Stomach (tissue), 9 donors: ENCODE measurements around the gene MRPL23. TPM values are rescaled to one million over a fixed set of nuclear protein-coding genes. Genes with fewer than 3 reads are reported as not detected.

Experiments used
- DNase-seq, 2 donors: peaks; one replicate each; pipeline versions ENCODE4 v3.0.0 to v3.0.0-alpha.2; 2013 to 2019
- H3K27ac ChIP-seq, 5 donors: fragments of 200-600 bp in 4 of 5; sonication (generic) in 4 of 5; one replicate each; pipeline ENCODE4 v1.5.1; 2013 to 2019; ENCODE audit warnings: mild to moderate bottlenecking in 1 of 5, moderate library complexity in 1 of 5
- H3K27me3 ChIP-seq, 3 donors: fragments of 200-600 bp; sonication (generic); one replicate each; pipeline ENCODE4 v1.5.1; 2017 to 2019; ENCODE audit warnings: mixed run types in 1 of 3
- H3K36me3 ChIP-seq, 4 donors: fragments of 200-600 bp; sonication (generic); 1 replicate in 3 of 4; 2 replicates in 1 of 4; pipeline ENCODE4 v1.5.1; 2016 to 2019
- H3K4me1 ChIP-seq, 4 donors: fragments of 200-600 bp; sonication (generic); one replicate each; pipeline ENCODE4 v1.5.1; 2016 to 2019
- H3K4me3 ChIP-seq, 4 donors: fragments of 200-600 bp; sonication (generic) in 3 of 4; one replicate each; pipeline ENCODE4 v1.5.1; 2016 to 2019; ENCODE audit warnings: mild to moderate bottlenecking in 1 of 4
- H3K9me3 ChIP-seq, 4 donors: fragments of 200-600 bp; sonication (generic); one replicate each; pipeline ENCODE4 v1.5.1; 2016 to 2019
- EP300 ChIP-seq: sonication (generic); formaldehyde crosslinking; IDR thresholded peaks from one replicate; pipeline ENCODE4 v1.6.1; 2017; ENCODE audit warnings: antibody characterized with exemption
- POLR2A ChIP-seq, 4 donors: fragments of 450-650 bp; IDR thresholded peaks; one replicate each; pipeline ENCODE4 v1.6.1; 2016; ENCODE audit warnings: antibody characterized with exemption in 4 of 4, control low read depth in 2 of 4, mild to moderate bottlenecking in 1 of 4, moderate library complexity in 1 of 4
- POLR2AphosphoS5 ChIP-seq, 3 donors: sonication (generic); formaldehyde crosslinking; IDR thresholded peaks; one replicate each; pipeline ENCODE4 v1.6.1; 2016; ENCODE audit warnings: antibody characterized with exemption in 3 of 3
- WGBS, 5 donors: extraction: QIAGEN DNeasy Blood & Tissue Kit in 3 of 5; methylation state at CpG; one replicate each; pipeline versions ENCODE4 v1.1.5 to v1.1.7; 2013 to 2018; 5-methylcytosine and 5-hydroxymethylcytosine counted together
- intact Hi-C: fragments of 100-400 bp; cut with DNase I; formaldehyde crosslinking; loops from one replicate; pipeline ENCODE4 v1.15.1; 2023; ENCODE audit warnings: low total_unique reads
- polyA plus RNA-seq, 3 donors: library from polyadenylated mRNA; stranded (reverse); fragments of 200-250 nt; gene quantifications; one replicate each; pipeline ENCODE4 v1.2.3, GENCODE V29; 2013
- total RNA-seq, 5 donors: library from RNA; depleted of rRNA; stranded (reverse); fragments of >200 nt; gene quantifications; one replicate each; pipeline versions ENCODE4 v1.1.0 to v1.2.3, GENCODE V29; 2014 to 2016
- TF ChIP-seq, protein P1 (sequence below), 7 experiments: fragments of 450-650 bp in 4 of 7; fragments of 200-600 bp in 3 of 7; sonication (generic) in 3 of 7; IDR thresholded peaks; one replicate each; pipeline ENCODE4 v1.5.1; 2016 to 2019; ENCODE audit warnings: antibody characterized with exemption in 7 of 7, control low read depth in 2 of 7, mild to moderate bottlenecking in 1 of 7
- donor health status: healthy with polysubstance abuse.
- donor health status: Bipolar disorder and iron deficiency.
- donor health status: healthy.

The MRPL23 gene
- total and polyA plus RNA-seq, 8 donors: 14.0 to 317 (median 113) TPM

DNA sequence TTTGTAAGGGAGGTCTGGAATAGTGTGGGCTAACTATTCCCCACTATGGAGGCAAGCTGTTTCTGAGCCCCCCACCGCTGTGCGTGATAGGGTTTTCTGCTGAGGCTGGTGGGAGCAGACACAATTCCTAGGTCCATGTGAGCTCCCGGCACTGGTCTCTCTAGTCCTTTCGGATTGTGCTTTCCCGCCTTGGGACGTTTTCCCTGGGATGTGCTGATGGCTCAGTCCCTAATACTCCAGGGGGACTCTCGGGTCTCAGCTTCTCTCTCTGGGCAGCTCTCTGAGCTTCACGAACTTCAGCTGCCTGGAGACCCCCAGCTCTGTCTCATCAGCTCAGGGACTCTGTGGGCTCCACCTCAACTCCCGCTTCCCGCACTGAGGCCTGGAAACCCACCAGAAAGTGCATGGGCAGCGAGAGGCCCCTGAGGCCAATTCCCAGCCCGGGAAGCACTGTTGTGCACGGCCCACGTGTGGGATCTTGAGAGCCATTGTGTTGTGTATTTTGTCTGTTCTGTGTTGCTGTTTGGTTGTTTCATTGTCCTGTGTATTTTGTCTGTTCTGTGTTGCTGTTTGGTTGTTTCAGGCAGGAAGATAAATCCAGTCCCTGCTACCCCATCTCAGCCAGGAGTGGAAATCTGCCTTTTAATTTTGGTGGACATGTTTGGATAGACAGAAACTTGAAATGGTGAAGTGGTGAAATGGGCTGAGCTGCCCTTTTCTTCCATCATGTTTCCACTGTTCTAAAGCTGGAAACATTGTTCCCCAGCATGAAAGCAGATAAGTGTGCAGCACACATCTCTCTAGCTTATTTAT, 40.3 kb upstream of the MRPL23 start:
- peak overlapping the region in 1 of 5 donors; percentile 60 for H3K27ac ChIP-seq
- H3K4me3 ChIP-seq: no peak overlapping the region
- no peaks in the 10 kb centered on the region for H3K36me3 ChIP-seq
- H3K4me1 ChIP-seq: no peaks in the 10 kb centered on the region
- no peak for TF ChIP-seq POLR2A (IDR thresholded peaks at IDR 0.05)
- TF ChIP-seq, protein P1, sequence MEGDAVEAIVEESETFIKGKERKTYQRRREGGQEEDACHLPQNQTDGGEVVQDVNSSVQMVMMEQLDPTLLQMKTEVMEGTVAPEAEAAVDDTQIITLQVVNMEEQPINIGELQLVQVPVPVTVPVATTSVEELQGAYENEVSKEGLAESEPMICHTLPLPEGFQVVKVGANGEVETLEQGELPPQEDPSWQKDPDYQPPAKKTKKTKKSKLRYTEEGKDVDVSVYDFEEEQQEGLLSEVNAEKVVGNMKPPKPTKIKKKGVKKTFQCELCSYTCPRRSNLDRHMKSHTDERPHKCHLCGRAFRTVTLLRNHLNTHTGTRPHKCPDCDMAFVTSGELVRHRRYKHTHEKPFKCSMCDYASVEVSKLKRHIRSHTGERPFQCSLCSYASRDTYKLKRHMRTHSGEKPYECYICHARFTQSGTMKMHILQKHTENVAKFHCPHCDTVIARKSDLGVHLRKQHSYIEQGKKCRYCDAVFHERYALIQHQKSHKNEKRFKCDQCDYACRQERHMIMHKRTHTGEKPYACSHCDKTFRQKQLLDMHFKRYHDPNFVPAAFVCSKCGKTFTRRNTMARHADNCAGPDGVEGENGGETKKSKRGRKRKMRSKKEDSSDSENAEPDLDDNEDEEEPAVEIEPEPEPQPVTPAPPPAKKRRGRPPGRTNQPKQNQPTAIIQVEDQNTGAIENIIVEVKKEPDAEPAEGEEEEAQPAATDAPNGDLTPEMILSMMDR (IDR thresholded peaks at IDR 0.05): no peak
- TF ChIP-seq POLR2AphosphoS5 (IDR thresholded peaks at IDR 0.05): no peak
- TF ChIP-seq EP300: no peak
- peaks cover 0 to 14% (median 0%) of the 10 kb centered on the region in 3 donors for H3K27me3 ChIP-seq
- DNase-seq: no peak
- H3K9me3 ChIP-seq: no peaks in the 10 kb centered on the region
- 63 to 73% (median 67%) methylated on average over 14 of the region's 14 CpGs for whole genome bisulfite sequencing, 5 donors
- intact Hi-C loops: no loop called here

- 45 to 57% (median 48%) methylated on average over 9 of the region's 9 CpGs for WGBS, 5 donors
- peaks cover 0 to 15% (median 0%) of the 10 kb centered on the region in 3 donors for H3K27me3 ChIP-seq
- intact Hi-C loops: no loop called here
- no peaks in the 10 kb centered on the region for H3K36me3 ChIP-seq
- DNase-seq: peak in 1 of 2 donors; percentile 88
- H3K4me3 ChIP-seq: no peak overlapping the region
- H3K4me1 ChIP-seq: no peaks in the 10 kb centered on the region
- no peaks in the 10 kb centered on the region for H3K9me3 ChIP-seq
- H3K27ac ChIP-seq: peak overlapping the region in 4 of 5 donors; percentile 32 to 60 (median 40)
- TF ChIP-seq, protein P1 (IDR thresholded peaks at IDR 0.05): no peak
- TF ChIP-seq POLR2AphosphoS5 (IDR thresholded peaks at IDR 0.05): no peak
- TF ChIP-seq EP300: no peak
- TF ChIP-seq POLR2A (IDR thresholded peaks at IDR 0.05): no peak
These were observed 38.5 kb upstream of the MRPL23 start for GRCh38 chr11:1908618-1909017.

GRCh38 chr11:1909524-1909923, 37.6 kb upstream of the MRPL23 start:
- no peaks in the 10 kb centered on the region for H3K9me3 ChIP-seq
- no peaks in the 10 kb centered on the region for H3K36me3 ChIP-seq
- 87 to 91% (median 91%) methylated on average over 7 of the region's 7 CpGs for WGBS, 5 donors
- intact Hi-C loops: no loop called here
- H3K27me3 ChIP-seq: peaks cover 0 to 19% (median 0%) of the 10 kb centered on the region in 3 donors
- H3K27ac ChIP-seq: peak overlapping the region in 1 of 5 donors; percentile 60
- no peak for TF ChIP-seq EP300
- TF ChIP-seq POLR2A (IDR thresholded peaks at IDR 0.05): no peak
- TF ChIP-seq, protein P1 (IDR thresholded peaks at IDR 0.05): no peak
- no peak for DNase-seq
- no peaks in the 10 kb centered on the region for H3K4me1 ChIP-seq
- no peak overlapping the region for H3K4me3 ChIP-seq

DNA sequence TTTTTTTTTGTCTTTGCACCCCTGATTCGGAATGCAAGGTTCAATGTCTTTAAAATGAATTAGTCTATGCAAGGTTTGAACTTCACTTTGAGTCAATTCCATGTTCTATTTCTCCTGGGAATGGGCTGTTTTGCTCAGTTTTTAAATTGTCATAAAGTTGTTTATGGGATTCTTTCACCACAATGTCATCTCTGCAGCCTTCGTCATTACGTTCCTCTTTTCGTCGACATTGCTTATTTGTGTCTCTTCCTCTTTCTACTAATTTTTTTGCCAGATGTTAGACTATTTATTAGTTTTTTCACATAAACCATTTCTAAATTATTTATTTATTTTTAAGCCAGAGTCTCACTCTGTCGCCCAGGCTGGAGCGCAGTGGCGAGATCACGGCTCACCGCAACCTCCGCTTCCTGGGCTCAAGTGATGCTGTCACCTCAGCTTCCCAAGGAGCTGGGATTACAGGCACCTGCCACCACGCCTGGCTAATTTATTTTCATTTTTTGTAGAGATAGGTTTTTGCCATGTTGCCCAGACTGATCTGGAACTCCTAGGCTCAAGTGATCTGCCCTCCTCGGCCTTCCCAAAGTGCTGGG, 34.7 kb upstream of the MRPL23 start:
- TF ChIP-seq, protein P1 (IDR thresholded peaks at IDR 0.05): no peak
- no peak for TF ChIP-seq EP300
- no peak for TF ChIP-seq POLR2A (IDR thresholded peaks at IDR 0.05)
- no peak for TF ChIP-seq POLR2AphosphoS5 (IDR thresholded peaks at IDR 0.05)
- peaks cover 0 to 7% (median 2%) of the 10 kb centered on the region in 4 donors for H3K4me1 ChIP-seq
- peak overlapping the region in 1 of 5 donors; percentile 30 for H3K27ac ChIP-seq
- peaks cover 0 to 16% (median 0%) of the 10 kb centered on the region in 3 donors for H3K27me3 ChIP-seq
- WGBS, 5 donors: 79 to 84% (median 83%) methylated on average over 13 of the region's 13 CpGs
- no peaks in the 10 kb centered on the region for H3K9me3 ChIP-seq
- H3K36me3 ChIP-seq: no peaks in the 10 kb centered on the region
- intact Hi-C loops: loop anchor here (2.0 kb wide), 1 partner anchor 22 kb away; no protein-coding TSS in a partner anchor
- no peak for DNase-seq
- no peak overlapping the region for H3K4me3 ChIP-seq
